RPMI8226 (cell line): Measurements from ENCODE around the gene IL21R.
"Not testable (repeated sequence)": the region's sequence is repeated elsewhere in the genome, so short reads cannot be mapped to it uniquely, and the experiment has no call there.

ENCODE experiments used
- DNase-seq: peaks from one replicate; pipeline ENCODE4 v3.0.0-alpha.2; 2015

The IL21R gene

GRCh38 chr16:27403601-27403992 lies 1.6 kb downstream of the IL21R start:
- no peak for DNase-seq

GRCh38 chr16:27404163-27404823 lies 2.3 kb downstream of the IL21R start:
- no peak for DNase-seq

DNA sequence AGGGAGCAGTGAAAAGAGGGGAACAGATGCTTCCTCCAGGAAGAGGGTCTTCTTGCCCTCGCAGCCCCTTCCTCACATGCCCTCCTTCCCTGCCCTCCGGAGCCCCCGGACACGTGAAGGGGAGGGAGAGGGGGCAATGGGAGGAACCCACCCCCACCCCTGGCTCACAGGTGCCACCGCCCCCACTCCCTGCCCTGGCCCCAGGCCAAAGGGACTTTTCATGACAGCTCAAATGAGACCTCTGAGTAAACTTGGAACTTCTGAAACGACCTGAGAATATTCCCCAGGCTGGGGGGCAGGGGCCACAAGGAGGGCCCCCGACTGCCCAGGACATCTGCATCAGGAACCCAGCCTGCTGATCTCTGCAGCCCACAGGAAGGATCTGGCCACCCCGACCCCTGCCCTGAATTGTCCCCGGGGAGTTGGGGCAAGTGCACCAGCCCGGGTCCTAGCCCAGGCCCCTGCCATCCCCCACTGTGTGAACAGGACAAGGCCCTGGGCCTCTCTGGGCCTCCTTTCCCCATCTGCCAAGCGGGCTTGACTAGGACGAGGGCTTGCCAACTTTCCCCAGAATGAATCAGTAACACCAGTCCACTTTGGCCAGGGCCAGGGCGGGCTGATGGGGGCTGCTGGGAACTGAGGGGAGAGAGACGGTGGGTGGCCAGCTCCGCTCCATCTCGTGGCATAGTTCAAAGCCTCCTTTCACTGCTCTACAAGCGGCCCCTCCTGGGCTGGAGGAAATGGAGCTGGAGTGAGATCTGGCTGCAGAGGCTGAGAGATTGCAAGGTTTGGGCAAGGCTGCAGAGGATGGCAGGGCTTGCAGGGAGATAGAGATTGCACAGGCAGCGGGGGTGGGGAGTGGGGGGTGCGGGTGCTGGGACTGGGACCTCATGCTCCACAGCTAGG lies 3.8 kb downstream of the IL21R start:
- DNase-seq, result no peak

DNA sequence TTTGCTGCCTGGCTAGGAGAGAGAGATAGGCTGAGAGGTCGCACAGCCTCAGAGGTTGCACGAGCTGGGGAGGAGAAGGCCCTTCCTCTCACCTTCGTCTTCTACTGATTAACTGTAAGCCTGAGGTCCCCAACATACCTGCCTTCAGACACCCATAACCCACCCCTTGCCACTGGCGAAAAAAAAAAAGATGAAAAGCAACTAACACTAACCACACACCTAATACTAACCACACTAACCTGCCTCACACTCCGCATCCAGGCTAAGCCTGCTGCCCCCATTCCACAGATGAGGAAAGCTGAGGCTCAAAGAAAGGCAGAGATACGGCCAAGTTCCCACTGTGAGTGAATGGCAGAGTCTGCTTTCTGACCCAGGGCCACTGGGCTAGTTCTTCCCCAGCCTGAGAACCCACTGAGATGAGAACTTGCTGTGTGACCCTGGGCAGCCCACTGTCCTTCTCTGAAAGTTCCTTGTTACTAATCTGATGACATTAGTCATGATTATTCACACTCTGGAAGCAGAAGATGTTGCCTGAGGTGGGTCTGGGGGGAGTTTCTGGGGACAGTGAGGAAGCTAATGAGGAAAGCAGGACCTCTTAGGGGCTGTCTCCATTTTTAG lies 4.6 kb downstream of the IL21R start:
- DNase-seq, result no peak

DNA sequence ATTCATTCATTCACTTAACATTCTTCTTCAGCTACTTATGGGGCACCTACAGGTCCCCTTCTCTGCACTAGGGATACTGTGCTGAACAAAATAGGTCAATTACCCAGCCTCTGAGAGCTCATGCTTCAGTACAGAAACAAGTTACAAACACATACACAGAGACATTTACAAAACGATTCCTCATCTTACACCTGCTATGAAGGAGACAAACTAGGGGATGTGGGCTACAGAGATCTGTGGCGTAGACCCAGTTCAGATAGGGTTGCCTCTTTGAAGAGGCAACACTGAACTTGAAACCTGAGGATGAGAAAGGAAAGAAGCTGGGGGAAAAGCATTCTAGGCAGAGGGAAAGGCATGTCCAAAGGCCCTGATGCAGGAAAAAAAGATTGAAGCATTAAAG lies 5.2 kb downstream of the IL21R start:
- no peak for DNase-seq

DNA sequence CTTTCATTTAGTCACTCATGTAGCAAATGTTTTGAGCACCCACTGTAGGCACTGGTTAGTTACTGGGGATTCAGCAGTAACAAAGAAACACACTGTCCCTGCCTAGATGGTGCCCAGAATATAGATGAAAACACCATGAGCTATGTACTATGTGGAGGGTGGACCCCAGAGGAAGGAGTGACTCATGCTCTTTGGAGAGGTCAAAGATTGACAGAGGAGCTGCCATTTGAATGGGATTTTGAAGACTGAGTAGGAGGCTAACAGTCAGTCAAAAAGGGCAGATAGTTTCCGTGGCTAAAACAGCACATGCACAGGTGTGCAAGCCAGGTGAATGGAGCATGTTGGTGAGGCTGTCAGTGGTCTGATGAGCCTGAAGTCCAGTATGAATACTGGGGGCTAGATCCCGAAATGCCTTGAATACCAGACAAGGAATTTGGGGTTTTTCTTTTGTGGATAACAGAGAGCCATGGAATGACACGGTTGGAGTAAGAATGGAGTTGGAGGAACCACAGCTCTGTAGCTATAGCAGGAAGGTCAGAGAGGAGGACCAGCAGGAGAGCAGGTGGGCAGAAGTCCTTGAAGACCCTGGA lies 6.1 kb downstream of the IL21R start:
- DNase-seq, result no peak

DNA sequence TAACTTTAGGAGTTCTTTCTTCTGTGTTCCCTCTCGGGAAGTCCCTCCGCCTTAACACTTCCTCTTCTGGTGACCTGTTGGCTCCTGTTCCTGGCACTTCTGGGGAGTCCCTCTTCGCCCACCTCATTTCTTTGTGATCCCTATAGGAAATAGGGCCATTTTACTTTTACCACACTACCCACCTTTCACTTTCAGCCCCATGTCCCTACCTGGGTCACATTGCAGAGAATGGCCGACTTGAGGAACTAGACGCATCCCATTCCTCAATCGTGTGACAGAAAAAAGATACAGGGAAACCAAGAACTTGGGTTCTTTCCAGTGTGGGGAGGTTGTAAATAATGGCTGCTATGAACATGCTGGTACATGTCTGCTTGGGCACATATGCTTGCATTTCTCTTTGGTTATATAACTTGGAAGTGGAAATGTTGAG lies 6.6 kb downstream of the IL21R start:
- no peak for DNase-seq

GRCh38 chr16:27409958-27410357 lies 8.0 kb downstream of the IL21R start:
- DNase-seq, result not testable (repeated sequence)

- no peak for DNase-seq
Measured at GRCh38 chr16:27410761-27411160, 8.8 kb downstream of the IL21R start.

- DNase-seq, result no peak
Measured at GRCh38 chr16:27413956-27414355, 12.0 kb downstream of the IL21R start.

DNA sequence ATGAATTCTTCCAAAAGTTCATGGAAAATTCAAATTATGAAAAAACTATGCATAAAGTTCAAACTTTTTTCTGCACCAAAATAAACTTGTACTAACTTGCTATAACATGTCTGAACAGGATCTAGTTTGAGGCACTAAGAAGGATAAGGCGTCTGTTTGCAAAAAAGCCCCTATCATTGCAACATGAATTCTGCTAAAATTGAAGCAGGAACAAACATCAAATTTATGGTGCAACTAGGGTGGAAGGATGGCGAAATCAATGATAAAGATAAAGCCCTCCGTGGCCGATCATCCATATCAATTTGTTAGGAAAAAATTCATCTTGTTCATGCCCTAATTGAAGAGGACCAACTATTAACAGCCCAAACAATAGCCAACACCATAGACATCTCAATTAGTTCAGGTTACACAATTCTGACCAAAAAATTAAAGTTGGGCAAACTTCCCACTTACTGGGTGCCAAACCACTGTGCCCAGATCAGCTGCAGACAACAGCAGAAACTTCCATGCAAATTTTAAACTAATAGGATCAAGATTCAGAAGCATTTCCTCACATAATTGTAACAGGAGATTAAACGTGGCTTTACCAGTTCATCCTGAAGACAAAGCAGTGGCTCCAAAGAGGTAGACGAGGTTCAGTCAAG lies 12.9 kb downstream of the IL21R start:
- no peak for DNase-seq

- no peak for DNase-seq
Measured at GRCh38 chr16:27417047-27417671, 15.2 kb downstream of the IL21R start.

- no peak for DNase-seq
Measured at GRCh38 chr16:27421961-27422740, 20.2 kb downstream of the IL21R start.

DNA sequence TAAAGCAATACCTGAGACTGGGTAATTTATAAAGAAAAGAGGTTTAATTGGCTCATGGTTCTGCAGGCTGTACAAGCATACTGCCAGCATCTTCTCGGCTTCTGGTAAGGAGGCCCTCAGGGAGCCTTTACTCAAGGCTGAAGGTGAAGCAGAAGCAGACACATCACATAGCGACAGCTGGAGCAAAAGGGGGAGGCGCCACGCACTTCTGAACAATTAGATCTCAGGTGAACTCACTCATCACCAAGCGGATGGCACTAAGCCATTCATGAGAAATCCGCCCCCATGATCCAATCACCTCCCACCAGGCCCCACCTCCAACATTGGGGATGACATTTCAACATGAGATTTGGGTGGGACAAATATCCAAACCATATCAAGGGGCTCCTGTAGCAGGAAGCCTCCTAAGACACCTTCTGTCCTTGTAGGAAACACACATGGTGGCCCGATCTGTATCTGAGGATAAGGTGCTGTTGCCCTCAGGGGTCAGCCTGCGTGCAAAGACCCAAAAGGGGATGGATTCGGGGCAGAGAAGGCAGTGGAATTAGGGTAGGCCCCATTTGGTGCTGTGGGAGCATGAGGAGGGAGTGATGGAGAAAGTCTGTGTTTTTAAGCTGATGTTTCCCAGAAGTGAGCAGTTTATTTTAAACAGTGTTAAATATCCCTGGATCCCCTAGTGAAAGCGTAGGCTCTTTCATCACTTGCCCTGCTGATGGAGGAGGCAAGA lies 23.0 kb downstream of the IL21R start:
- no peak for DNase-seq

GRCh38 chr16:27425961-27426360 lies 24.0 kb downstream of the IL21R start:
- no peak for DNase-seq

DNA sequence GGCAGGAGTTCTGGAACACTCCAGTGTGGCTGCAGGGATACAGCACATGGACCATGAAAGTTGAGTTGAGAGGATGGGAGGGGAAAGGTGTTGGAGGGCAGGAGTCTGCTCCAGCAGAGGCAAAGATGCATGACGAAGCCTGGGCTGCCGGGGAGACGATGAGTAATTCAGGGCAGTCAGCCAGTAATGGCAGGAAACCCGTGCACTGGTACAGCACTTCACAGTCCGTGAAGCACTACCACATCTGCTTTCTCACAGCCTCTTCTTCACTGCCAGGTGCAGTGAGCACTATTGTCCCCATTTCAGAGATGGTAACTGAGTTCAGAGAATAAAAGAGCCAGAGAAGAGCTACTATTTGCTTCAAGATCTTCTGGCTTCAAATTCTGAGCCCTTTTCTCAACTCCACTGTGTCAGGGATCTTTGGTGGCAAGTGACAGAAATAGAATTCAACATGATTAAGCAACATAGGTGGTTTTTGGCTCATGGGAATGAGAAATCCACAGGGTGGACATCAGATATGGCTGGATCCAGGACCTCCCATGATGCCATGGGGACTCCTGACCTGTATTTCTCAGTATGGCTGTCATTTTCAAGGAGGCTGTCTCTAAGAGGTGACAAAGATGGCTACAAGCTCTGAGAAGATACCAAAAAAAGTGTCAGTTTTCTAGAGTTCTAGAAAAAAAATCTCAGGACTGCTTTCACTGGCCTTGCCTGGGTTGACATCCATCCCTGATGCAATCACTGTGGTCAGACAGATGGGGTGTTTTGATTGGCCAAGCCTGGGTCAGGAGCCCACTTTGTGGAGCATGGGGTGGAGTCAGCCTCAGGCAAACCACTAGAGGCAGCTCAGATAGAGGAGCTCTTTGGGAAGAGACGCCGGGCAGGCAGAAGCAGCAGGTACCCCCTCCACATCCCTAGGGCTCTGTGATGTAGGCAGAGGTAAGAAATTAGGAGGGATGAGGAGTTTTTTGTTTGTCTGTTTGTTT lies 24.7 kb downstream of the IL21R start:
- DNase-seq, result peak; percentile 89

- no peak for DNase-seq
Measured at GRCh38 chr16:27427538-27427937, 25.6 kb downstream of the IL21R start.

- DNase-seq, result peak; percentile 20
Measured at GRCh38 chr16:27428026-27428785, 26.2 kb downstream of the IL21R start.
